ENCODE measurements around the gene LKAAEAR1. TPM values are rescaled to one million over a fixed set of nuclear protein-coding genes. Genes with fewer than 3 reads are reported as not detected.
A peak's percentile ranks its signal among the peaks of the same experiment; 100 is the strongest.

LKAAEAR1 gene
- total and polyA plus RNA-seq, 7 donors, result 0.19 to 1.5 TPM; not detected in 5

DNA sequence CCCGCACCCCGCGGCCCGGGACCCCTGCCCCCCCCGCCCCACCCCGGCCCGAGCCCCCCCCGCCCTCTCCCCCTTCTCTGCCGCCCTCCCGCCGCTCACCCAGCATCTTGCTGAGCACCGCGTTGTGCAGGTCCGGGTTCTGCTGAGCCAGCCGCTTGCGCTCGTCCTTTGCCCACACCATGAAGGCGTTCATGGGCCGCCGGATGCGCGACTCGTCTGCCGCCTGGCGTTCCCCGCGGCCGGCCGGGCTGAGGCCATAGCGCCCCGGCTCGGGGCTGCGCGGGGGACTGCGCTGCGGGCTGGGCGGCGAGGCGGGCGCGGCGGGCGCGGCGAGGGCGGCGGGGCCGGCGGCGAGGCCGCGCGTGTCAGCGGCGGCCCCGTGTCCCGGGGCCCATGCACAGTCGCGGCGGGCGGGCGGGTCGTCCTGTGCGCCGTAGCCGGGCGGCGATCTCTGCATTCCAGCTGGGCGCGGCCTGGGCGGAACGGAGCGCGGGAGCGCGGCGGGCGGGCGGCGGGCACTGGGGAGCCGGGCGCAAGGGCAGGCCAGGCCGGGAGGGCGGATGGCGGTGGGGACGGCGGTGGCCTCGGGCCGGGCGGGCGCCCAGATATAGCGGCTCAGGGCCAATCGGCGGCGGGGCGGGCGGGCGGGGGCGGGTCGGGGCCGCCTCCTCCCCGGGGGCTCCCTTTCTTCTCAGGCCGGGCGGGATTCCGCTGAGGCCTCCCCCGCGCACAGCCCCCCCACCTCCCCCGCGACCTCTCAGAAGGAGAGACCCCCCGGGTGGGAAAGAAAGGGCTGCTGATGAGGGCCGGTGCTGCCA lies 34.9 kb downstream of the LKAAEAR1 start, which contains the start of gene SOX18:
SOX18 (minus strand) TSS at position 580 of the 818 bp plus-strand sequence; CDS start at position 457, 123 bp downstream.
- 1% methylated on average over 110 to 111 of the region's 111 CpGs for WGBS, 2 donors
- peak within 1 kb of the TSS; percentile 44 to 68 (median 53) for H3K27ac ChIP-seq
- TF ChIP-seq POLR2AphosphoS5 (IDR thresholded peaks at IDR 0.05), result peak in 1 of 4 donors; percentile 12
- TF ChIP-seq, protein P1, sequence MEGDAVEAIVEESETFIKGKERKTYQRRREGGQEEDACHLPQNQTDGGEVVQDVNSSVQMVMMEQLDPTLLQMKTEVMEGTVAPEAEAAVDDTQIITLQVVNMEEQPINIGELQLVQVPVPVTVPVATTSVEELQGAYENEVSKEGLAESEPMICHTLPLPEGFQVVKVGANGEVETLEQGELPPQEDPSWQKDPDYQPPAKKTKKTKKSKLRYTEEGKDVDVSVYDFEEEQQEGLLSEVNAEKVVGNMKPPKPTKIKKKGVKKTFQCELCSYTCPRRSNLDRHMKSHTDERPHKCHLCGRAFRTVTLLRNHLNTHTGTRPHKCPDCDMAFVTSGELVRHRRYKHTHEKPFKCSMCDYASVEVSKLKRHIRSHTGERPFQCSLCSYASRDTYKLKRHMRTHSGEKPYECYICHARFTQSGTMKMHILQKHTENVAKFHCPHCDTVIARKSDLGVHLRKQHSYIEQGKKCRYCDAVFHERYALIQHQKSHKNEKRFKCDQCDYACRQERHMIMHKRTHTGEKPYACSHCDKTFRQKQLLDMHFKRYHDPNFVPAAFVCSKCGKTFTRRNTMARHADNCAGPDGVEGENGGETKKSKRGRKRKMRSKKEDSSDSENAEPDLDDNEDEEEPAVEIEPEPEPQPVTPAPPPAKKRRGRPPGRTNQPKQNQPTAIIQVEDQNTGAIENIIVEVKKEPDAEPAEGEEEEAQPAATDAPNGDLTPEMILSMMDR (IDR thresholded peaks at IDR 0.05), result no peak
- H3K9me3 ChIP-seq, result no peaks in the 10 kb centered on the region
- H3K36me3 ChIP-seq, result no peaks in the 10 kb centered on the region
- H3K4me1 ChIP-seq, result peaks cover 0 to 21% (median 16%) of the 10 kb centered on the region in 4 donors
- DNase-seq, result no peak
- peaks cover 41 to 98% (median 89%) of the 10 kb centered on the region in 3 donors for H3K27me3 ChIP-seq
- H3K4me3 ChIP-seq, result peak within 1 kb of the TSS in 3 of 4 donors; percentile 27 to 36 (median 35)
- intact Hi-C loops (cut with DNase I), result no loop called here

DNA sequence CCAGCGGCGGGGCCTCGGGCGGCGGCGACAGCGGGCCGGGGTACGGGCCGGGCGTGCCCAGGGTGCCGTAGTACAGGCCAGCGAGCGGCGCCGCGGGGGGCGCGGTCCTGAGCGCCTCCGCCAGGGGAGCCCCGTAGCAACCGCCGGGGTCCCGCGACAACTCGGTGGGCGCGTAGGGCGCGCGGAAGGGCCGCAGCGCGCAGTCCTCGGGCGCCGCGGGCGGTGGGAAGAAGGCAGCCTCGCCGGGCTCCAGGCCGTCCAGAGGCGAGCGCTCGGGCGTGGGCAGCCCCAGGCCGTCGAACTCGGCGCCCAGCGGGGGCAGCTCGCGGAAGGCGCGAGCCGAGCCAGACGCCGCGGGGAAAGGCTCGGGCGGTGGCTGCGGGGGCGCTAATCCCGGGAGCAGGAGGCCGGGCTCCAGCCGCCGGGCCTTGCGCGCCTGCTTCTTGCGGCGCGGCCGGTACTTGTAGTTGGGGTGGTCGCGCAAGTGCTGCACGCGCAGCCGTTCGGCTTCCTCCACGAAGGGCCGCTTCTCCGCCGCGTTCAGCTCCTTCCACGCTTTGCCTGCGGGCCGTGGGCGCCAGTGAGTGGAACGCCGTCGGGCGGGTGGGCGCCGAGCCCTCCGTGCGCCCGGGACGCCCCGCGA lies 35.7 kb downstream of the LKAAEAR1 start:
- DNase-seq, result no peak
- Histone ChIP-seq H3K9me3 (no peaks in the 10 kb centered on the region), H3K4me3 (peak overlapping the region in 3 of 4 donors; percentile 27 to 36 (median 35)), H3K27ac (no peak overlapping the region), H3K36me3 (no peaks in the 10 kb centered on the region), H3K27me3 (peaks cover 41 to 98% (median 86%) of the 10 kb centered on the region in 3 donors), H3K4me1 (peaks cover 0 to 21% (median 16%) of the 10 kb centered on the region in 4 donors)
- no peak for TF ChIP-seq POLR2A (IDR thresholded peaks at IDR 0.05)
- TF ChIP-seq, protein P1 (IDR thresholded peaks at IDR 0.05), result no peak
- TF ChIP-seq POLR2AphosphoS5 (IDR thresholded peaks at IDR 0.05), result no peak
- TF ChIP-seq EP300 (IDR thresholded peaks at IDR 0.05), result no peak
- intact Hi-C loops (cut with DNase I), result no loop called here
- 8 to 9% methylated on average over 101 of the region's 101 CpGs for whole genome bisulfite sequencing, 2 donors

DNA sequence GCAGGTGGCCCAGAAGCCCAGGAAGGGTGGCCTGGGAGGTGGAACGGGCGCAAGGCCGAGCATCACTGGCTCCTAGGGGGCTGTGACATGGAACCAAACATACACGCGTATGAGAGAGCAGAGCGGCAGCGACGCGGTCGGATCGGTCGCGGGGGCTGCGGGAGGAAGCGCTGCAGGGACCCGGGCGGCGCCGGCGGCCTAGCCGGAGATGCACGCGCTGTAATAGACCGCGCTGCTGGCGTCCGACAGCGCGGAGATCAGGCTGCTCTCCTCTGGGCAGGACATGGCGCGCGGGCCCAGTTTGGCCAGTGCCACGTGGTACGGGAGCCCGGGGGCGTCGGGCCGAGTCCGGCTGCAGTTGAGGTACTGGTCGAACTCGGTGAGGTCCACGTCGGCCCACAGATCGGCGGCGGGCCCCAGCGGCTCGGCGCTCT lies 36.2 kb downstream of the LKAAEAR1 start:
- H3K9me3 ChIP-seq, result no peaks in the 10 kb centered on the region
- no peaks in the 10 kb centered on the region for H3K36me3 ChIP-seq
- intact Hi-C loops (cut with DNase I), result no loop called here
- 12 to 15% methylated on average over 49 of the region's 49 CpGs for WGBS, 2 donors
- H3K4me3 ChIP-seq, result peak overlapping the region in 3 of 4 donors; percentile 27 to 36 (median 35)
- H3K27ac ChIP-seq, result no peak overlapping the region
- H3K27me3 ChIP-seq, result peaks cover 41 to 98% (median 86%) of the 10 kb centered on the region in 3 donors
- TF ChIP-seq POLR2AphosphoS5 (IDR thresholded peaks at IDR 0.05), result no peak
- TF ChIP-seq, protein P1 (IDR thresholded peaks at IDR 0.05), result no peak
- TF ChIP-seq POLR2A (IDR thresholded peaks at IDR 0.05), result no peak
- TF ChIP-seq EP300 (IDR thresholded peaks at IDR 0.05), result no peak
- no peak for DNase-seq
- H3K4me1 ChIP-seq, result peaks cover 0 to 21% (median 16%) of the 10 kb centered on the region in 4 donors

DNA sequence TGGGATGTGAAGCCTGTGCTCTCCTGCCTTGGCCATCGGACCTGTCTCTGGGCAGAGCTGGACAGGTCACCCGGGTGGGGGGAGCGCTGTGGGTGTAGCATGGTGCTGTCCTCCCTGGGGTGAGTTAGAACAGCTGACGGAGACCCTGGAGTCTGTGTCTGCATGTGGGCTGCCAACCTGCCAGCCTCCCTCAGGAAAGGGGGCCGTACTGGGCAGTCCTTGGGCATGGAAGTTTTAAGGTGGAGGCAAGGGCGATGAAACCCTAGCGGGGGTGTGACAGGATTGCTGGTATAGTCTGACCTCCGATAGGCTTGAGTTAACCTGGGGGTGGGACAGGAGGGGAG lies 37.2 kb downstream of the LKAAEAR1 start:
- TF ChIP-seq EP300 (IDR thresholded peaks at IDR 0.05) (no peak), POLR2A (IDR thresholded peaks at IDR 0.05) (no peak), POLR2AphosphoS5 (IDR thresholded peaks at IDR 0.05) (no peak)
- TF ChIP-seq, protein P1 (IDR thresholded peaks at IDR 0.05), result no peak
- Histone ChIP-seq H3K4me3 (peak overlapping the region in 3 of 4 donors; percentile 13 to 36 (median 35)), H3K27ac (peak overlapping the region in 1 of 4 donors; percentile 32), H3K4me1 (peaks cover 0 to 26% (median 21%) of the 10 kb centered on the region in 4 donors), H3K9me3 (no peaks in the 10 kb centered on the region), H3K36me3 (no peaks in the 10 kb centered on the region), H3K27me3 (peaks cover 46 to 96% (median 88%) of the 10 kb centered on the region in 3 donors)
- no peak for DNase-seq
- intact Hi-C loops (cut with DNase I), result no loop called here
- WGBS, 2 donors, result 76 to 84% methylated on average over 8 of the region's 8 CpGs
